Hepatocyte (in vitro differentiated cells): Measurements from ENCODE around the gene POC1A. TPM values are rescaled to one million over a fixed set of nuclear protein-coding genes. Genes with fewer than 3 reads are reported as not detected.

Source experiments
- DNase-seq: peaks from one replicate; pipeline ENCODE4 v3.0.0-alpha.2; 2016; ENCODE audit warnings: low spot score
- H2AFZ ChIP-seq: fragments of 200-600 bp; sonication (generic); 2 replicates; pipeline ENCODE4 v1.6.0; 2016; ENCODE audit warnings: antibody characterized with exemption, mild to moderate bottlenecking
- H3K27ac ChIP-seq: fragments of 200-600 bp; sonication (generic); 2 replicates; pipeline ENCODE4 v1.5.1; 2016; ENCODE audit warnings: mild to moderate bottlenecking
- H3K27me3 ChIP-seq: fragments of 200-600 bp; sonication (generic); 2 replicates; pipeline ENCODE4 v1.6.1; 2016
- H3K36me3 ChIP-seq: fragments of 200-600 bp; sonication (generic); replicated peaks from 2 replicates; pipeline ENCODE4 v1.5.1; 2016; ENCODE audit warnings: low read depth; ENCODE audit not compliant: insufficient read depth
- H3K4me1 ChIP-seq: fragments of 200-600 bp; sonication (generic); 2 replicates; pipeline ENCODE4 v1.5.1; 2016; ENCODE audit warnings: mild to moderate bottlenecking, moderate library complexity; ENCODE audit not compliant: insufficient read depth
- H3K4me2 ChIP-seq: fragments of 200-600 bp; sonication (generic); 2 replicates; pipeline ENCODE4 v1.6.0; 2016
- H3K4me3 ChIP-seq: fragments of 200-600 bp; sonication (generic); 2 replicates; pipeline ENCODE4 v1.5.1; 2016; ENCODE audit warnings: mild to moderate bottlenecking
- H3K79me2 ChIP-seq: fragments of 200-600 bp; sonication (generic); 2 replicates; pipeline ENCODE4 v1.6.0; 2017; ENCODE audit warnings: mild to moderate bottlenecking
- H3K9me2 ChIP-seq: fragments of 200-600 bp; sonication (generic); replicated peaks from 2 replicates; pipeline ENCODE4 v1.6.0; 2017; ENCODE audit warnings: mild to moderate bottlenecking; ENCODE audit not compliant: insufficient read depth
- H3K9me3 ChIP-seq: fragments of 200-600 bp; sonication (generic); 2 replicates; pipeline ENCODE4 v1.5.1; 2016; ENCODE audit warnings: low read depth, mild to moderate bottlenecking
- H4K20me1 ChIP-seq: fragments of 200-600 bp; sonication (generic); 2 replicates; pipeline ENCODE4 v1.6.0; 2016; ENCODE audit warnings: mild to moderate bottlenecking; ENCODE audit not compliant: insufficient read depth, poor library complexity, severe bottlenecking
- EZH2 ChIP-seq: fragments of 200-600 bp; sonication (generic); IDR thresholded peaks from 2 replicates; pipeline ENCODE4 v1.6.1; 2016; ENCODE audit warnings: antibody characterized with exemption, mild to moderate bottlenecking, borderline replicate concordance
- EZH2phosphoT487 ChIP-seq: fragments of 200-600 bp; sonication (generic); IDR thresholded peaks from one replicate; pipeline ENCODE4 v1.6.1; 2018; ENCODE audit warnings: antibody characterized with exemption, mild to moderate bottlenecking, low read depth, moderate library complexity; ENCODE audit not compliant: unreplicated experiment, severe bottlenecking
- WGBS: methylation state at CpG from one replicate; pipeline ENCODE4 v1.1.6; 2016; ENCODE audit warnings: low lambda C conversion rate; ENCODE audit errors: missing lambda C conversion rate; 5-methylcytosine and 5-hydroxymethylcytosine counted together
- polyA plus RNA-seq: library from polyadenylated mRNA; unstranded; fragments of >200 nt; fragmentation: Nextera tagmentation; extraction: Ambion mirVana; gene quantifications from 2 replicates; pipeline ENCODE4 v1.2.1, GENCODE V29; 2016
- total RNA-seq: library from RNA; depleted of rRNA; stranded (reverse); fragments of >200 nt; gene quantifications from 2 replicates; pipeline ENCODE4 v1.2.3, GENCODE V29; 2014
- TF ChIP-seq, protein P1 (sequence below): fragments of 200-600 bp; sonication (generic); IDR thresholded peaks from 2 replicates; pipeline ENCODE4 v1.5.1; 2016; ENCODE audit warnings: antibody characterized with exemption, mild to moderate bottlenecking; ENCODE audit not compliant: poor library complexity

Gene POC1A
- total and polyA plus RNA-seq, 2 experiments from 2014 or later = 2.6 to 3.7 TPM

DNA sequence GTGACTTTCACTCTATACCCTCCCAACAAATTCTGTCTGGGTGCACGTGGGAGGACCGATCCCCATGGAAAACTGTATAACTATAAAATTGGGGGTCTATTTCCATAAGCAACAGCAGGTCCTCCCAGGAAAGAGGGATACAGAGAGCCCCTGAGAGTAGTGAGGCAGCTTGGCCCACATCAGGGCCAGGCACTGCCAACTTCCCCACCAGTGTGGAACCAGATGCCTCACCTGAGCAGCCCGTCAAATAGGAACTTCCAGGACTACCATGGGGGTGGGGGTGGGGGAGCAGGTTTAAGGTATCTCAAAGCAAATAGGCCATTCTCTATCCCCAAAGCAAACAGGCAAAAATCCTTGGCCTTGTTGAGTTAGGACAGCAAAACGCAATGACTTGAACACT, 64.5 kb downstream of the POC1A start:
- no peaks in the 10 kb centered on the region for H4K20me1 ChIP-seq
- no peak for DNase-seq
- H2AFZ ChIP-seq = no peak overlapping the region
- no peaks in the 10 kb centered on the region for H3K27me3 ChIP-seq
- peaks cover 34% of the 10 kb centered on the region for H3K4me1 ChIP-seq
- H3K79me2 ChIP-seq = no peaks in the 10 kb centered on the region
- TF ChIP-seq, protein P1, sequence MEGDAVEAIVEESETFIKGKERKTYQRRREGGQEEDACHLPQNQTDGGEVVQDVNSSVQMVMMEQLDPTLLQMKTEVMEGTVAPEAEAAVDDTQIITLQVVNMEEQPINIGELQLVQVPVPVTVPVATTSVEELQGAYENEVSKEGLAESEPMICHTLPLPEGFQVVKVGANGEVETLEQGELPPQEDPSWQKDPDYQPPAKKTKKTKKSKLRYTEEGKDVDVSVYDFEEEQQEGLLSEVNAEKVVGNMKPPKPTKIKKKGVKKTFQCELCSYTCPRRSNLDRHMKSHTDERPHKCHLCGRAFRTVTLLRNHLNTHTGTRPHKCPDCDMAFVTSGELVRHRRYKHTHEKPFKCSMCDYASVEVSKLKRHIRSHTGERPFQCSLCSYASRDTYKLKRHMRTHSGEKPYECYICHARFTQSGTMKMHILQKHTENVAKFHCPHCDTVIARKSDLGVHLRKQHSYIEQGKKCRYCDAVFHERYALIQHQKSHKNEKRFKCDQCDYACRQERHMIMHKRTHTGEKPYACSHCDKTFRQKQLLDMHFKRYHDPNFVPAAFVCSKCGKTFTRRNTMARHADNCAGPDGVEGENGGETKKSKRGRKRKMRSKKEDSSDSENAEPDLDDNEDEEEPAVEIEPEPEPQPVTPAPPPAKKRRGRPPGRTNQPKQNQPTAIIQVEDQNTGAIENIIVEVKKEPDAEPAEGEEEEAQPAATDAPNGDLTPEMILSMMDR = no peak
- TF ChIP-seq EZH2phosphoT487 (no peak), EZH2 (no peak)
- 88% methylated on average over 4 of the region's 4 CpGs for WGBS
- peak overlapping the region; percentile 88 for H3K27ac ChIP-seq
- no peak overlapping the region for H3K4me3 ChIP-seq
- no peaks in the 10 kb centered on the region for H3K9me3 ChIP-seq
- H3K9me2 ChIP-seq = no peaks in the 10 kb centered on the region
- no peaks in the 10 kb centered on the region for H3K36me3 ChIP-seq
- H3K4me2 ChIP-seq = no peak overlapping the region

DNA sequence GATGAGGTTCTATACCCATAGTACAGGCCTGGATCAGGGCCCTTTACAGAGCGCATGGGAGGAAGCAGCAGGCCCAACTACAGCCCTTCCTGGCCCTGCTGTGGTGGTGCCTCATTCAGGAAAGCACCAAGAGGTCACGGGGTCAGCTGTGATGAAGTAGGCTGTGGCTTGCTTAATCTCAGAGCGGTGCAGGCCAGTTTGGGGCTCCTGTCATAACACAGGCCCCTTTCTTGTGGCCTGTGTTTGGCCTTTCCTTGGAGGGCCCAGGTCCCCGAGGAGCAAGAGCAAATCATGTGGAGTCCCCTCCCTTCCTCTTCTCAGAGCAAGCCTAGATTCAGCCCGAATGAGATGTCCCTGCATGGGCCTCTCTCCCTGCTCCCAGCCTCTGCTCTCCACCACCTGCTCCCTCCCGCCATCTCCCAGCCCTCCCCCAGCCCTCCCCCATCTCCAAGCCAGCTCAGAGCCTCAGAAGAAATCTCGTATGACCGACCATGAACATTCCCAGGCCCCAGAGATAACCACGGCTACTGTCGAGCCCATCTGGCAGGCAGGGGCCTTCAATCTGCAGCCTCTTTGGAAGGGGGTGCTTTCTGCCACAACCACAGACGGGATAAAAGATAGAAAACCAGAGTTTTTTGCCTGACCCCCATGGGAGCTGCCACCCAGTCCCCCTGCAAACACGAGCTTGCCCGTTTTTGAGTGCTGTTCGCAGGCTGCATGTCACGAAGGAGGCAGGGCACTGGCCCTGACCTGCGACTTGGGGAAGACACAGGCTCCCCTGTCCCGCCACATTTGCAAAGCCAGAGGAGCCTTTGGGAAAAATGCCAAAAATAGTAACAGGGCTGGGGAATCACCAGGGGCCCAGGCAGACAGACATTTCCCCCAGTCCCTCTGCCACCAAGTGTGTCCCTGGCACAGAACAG, 65.5 kb downstream of the POC1A start:
- H3K27me3 ChIP-seq = no peaks in the 10 kb centered on the region
- peak overlapping the region; percentile 88 for H3K27ac ChIP-seq
- H3K9me2 ChIP-seq = no peaks in the 10 kb centered on the region
- no peak overlapping the region for H2AFZ ChIP-seq
- peak overlapping the region; percentile 11 for H3K4me2 ChIP-seq
- TF ChIP-seq, protein P1 = no peak
- TF ChIP-seq EZH2phosphoT487 = no peak
- no peak for TF ChIP-seq EZH2
- no peaks in the 10 kb centered on the region for H3K36me3 ChIP-seq
- no peak overlapping the region for H3K4me3 ChIP-seq
- H3K4me1 ChIP-seq = peaks cover 34% of the 10 kb centered on the region
- H4K20me1 ChIP-seq = no peaks in the 10 kb centered on the region
- no peaks in the 10 kb centered on the region for H3K9me3 ChIP-seq
- WGBS = 72% methylated on average over 16 of the region's 17 CpGs
- H3K79me2 ChIP-seq = no peaks in the 10 kb centered on the region
- DNase-seq = peak; percentile 38

- Histone ChIP-seq H3K4me2 (no peak overlapping the region), H3K9me2 (no peaks in the 10 kb centered on the region), H3K4me3 (no peak overlapping the region), H4K20me1 (no peaks in the 10 kb centered on the region), H2AFZ (no peak overlapping the region), H3K79me2 (no peaks in the 10 kb centered on the region), H3K27me3 (no peaks in the 10 kb centered on the region), H3K4me1 (peaks cover 34% of the 10 kb centered on the region), H3K27ac (no peak overlapping the region), H3K36me3 (no peaks in the 10 kb centered on the region), H3K9me3 (no peaks in the 10 kb centered on the region)
- 92% methylated on average over 3 of the region's 3 CpGs for WGBS
- TF ChIP-seq EZH2 (no peak), EZH2phosphoT487 (no peak)
- TF ChIP-seq, protein P1 = no peak
- no peak for DNase-seq
Measured at GRCh38 chr3:52087731-52088130, 66.5 kb downstream of the POC1A start.
